ENCODE measurements around the gene RASA3. TPM values are rescaled to one million over a fixed set of nuclear protein-coding genes. Genes with fewer than 3 reads are reported as not detected.
A peak's percentile ranks its signal among the peaks of the same experiment; 100 is the strongest.

RASA3 gene
- total RNA-seq, 2 experiments from 2014 or later: 3.6 to 17.9 TPM

GRCh38 chr13:114049026-114049425, 83.4 kb downstream of the RASA3 start:
- DNase-seq (ENCODE audit: low spot score): peak; percentile 48
- POLR2A ChIA-PET: no interaction called here
- H3K79me2 ChIP-seq (ENCODE audit: insufficient read depth, low read depth, low read length): no peaks in the 10 kb centered on the region
- H3K36me3 ChIP-seq (ENCODE audit: insufficient read depth, low read length): no peaks in the 10 kb centered on the region
- H3K4me3 ChIP-seq (ENCODE audit: low read depth, low read length, poor library complexity, severe bottlenecking): peak overlapping the region; percentile 49
- no peak overlapping the region; the same call in 1 of the 2 replicates for H2AFZ ChIP-seq (ENCODE audit: low read length)
- CTCF ChIA-PET (ENCODE audit: unreplicated experiment): no interaction called here
- TF ChIP-seq CTCF (conservative IDR thresholded peaks at IDR 0.05; ENCODE audit: low read length): no peak
- TF ChIP-seq EZH2phosphoT487 (IDR thresholded peaks at IDR 0.05; ENCODE audit: borderline replicate concordance, low read depth, low read length): no peak
- BruUV-seq (replicated peaks): no TSS peak
- H3K4me1 ChIP-seq (ENCODE audit: insufficient read depth, low read length, poor library complexity, severe bottlenecking): peaks cover 46% of the 10 kb centered on the region
- peak overlapping the region; percentile 22 for H3K27ac ChIP-seq (ENCODE audit: low read depth, low read length, poor library complexity, severe bottlenecking)
- H3K4me2 ChIP-seq (ENCODE audit: low read length): peak overlapping the region; percentile 80
- no peaks in the 10 kb centered on the region for H3K9me2 ChIP-seq (ENCODE audit: insufficient read depth, low read length)
- intact Hi-C loops (cut with micrococcal nuclease; ENCODE audit: unreplicated experiment): no loop called here
- no peaks in the 10 kb centered on the region for H4K20me1 ChIP-seq (ENCODE audit: insufficient read depth, low read length)
- no peaks in the 10 kb centered on the region for H3K9me3 ChIP-seq (ENCODE audit: low read length)

GRCh38 chr13:114048443-114048842, 84.0 kb downstream of the RASA3 start:
- Histone ChIP-seq H3K27ac (ENCODE audit: low read depth, low read length, poor library complexity, severe bottlenecking) (peak overlapping the region; percentile 22), H3K36me3 (ENCODE audit: insufficient read depth, low read length) (no peaks in the 10 kb centered on the region), H3K4me1 (ENCODE audit: insufficient read depth, low read length, poor library complexity, severe bottlenecking) (peaks cover 46% of the 10 kb centered on the region), H3K79me2 (ENCODE audit: insufficient read depth, low read depth, low read length) (no peaks in the 10 kb centered on the region), H2AFZ (ENCODE audit: low read length) (peak overlapping the region; percentile 31; the same call in 1 of the 2 replicates), H4K20me1 (ENCODE audit: insufficient read depth, low read length) (no peaks in the 10 kb centered on the region), H3K9me2 (ENCODE audit: insufficient read depth, low read length) (no peaks in the 10 kb centered on the region), H3K9me3 (ENCODE audit: low read length) (no peaks in the 10 kb centered on the region), H3K4me2 (ENCODE audit: low read length) (peak overlapping the region; percentile 80), H3K4me3 (ENCODE audit: low read depth, low read length, poor library complexity, severe bottlenecking) (peak overlapping the region; percentile 49)
- intact Hi-C loops (cut with micrococcal nuclease; ENCODE audit: unreplicated experiment): no loop called here
- TF ChIP-seq EZH2phosphoT487 (IDR thresholded peaks at IDR 0.05; ENCODE audit: borderline replicate concordance, low read depth, low read length) (no peak), CTCF (conservative IDR thresholded peaks at IDR 0.05; ENCODE audit: low read length) (no peak)
- no peak for DNase-seq (ENCODE audit: low spot score)
- POLR2A ChIA-PET: interaction anchor here (0.6 to 0.7 kb wide), 2 partner anchors 120 to 570 kb away, joined by 3 read pairs; no protein-coding TSS in a partner anchor
- CTCF ChIA-PET (ENCODE audit: unreplicated experiment): no interaction called here
- no TSS peak for BruUV-seq (replicated peaks)

- intact Hi-C loops (cut with micrococcal nuclease; ENCODE audit: unreplicated experiment): no loop called here
- POLR2A ChIA-PET: interaction anchor here (0.7 to 1.0 kb wide), 2 partner anchors 12 to 569 kb away, joined by 3 read pairs; no protein-coding TSS in a partner anchor
- no peaks in the 10 kb centered on the region for H3K79me2 ChIP-seq (ENCODE audit: insufficient read depth, low read depth, low read length)
- no peaks in the 10 kb centered on the region for H3K36me3 ChIP-seq (ENCODE audit: insufficient read depth, low read length)
- H2AFZ ChIP-seq (ENCODE audit: low read length): no peak overlapping the region
- peak overlapping the region; percentile 80 for H3K4me2 ChIP-seq (ENCODE audit: low read length)
- no peaks in the 10 kb centered on the region for H3K9me2 ChIP-seq (ENCODE audit: insufficient read depth, low read length)
- H3K4me3 ChIP-seq (ENCODE audit: low read depth, low read length, poor library complexity, severe bottlenecking): no peak overlapping the region
- CTCF ChIA-PET (ENCODE audit: unreplicated experiment): no interaction called here
- H3K9me3 ChIP-seq (ENCODE audit: low read length): no peaks in the 10 kb centered on the region
- peaks cover 47% of the 10 kb centered on the region for H3K4me1 ChIP-seq (ENCODE audit: insufficient read depth, low read length, poor library complexity, severe bottlenecking)
- no peak overlapping the region for H3K27ac ChIP-seq (ENCODE audit: low read depth, low read length, poor library complexity, severe bottlenecking)
- no peaks in the 10 kb centered on the region for H4K20me1 ChIP-seq (ENCODE audit: insufficient read depth, low read length)
- no peak for DNase-seq (ENCODE audit: low spot score)
- TF ChIP-seq EZH2phosphoT487 (IDR thresholded peaks at IDR 0.05; ENCODE audit: borderline replicate concordance, low read depth, low read length) (no peak), CTCF (conservative IDR thresholded peaks at IDR 0.05; ENCODE audit: low read length) (no peak)
- BruUV-seq (replicated peaks): no TSS peak
Observed at GRCh38 chr13:114047358-114047881, 85.0 kb downstream of the RASA3 start.
